Spleen (tissue), 7 donors: Measurements from ENCODE around the gene GAGE2A.
"Not testable (repeated sequence)": the region's sequence is repeated elsewhere in the genome, so short reads cannot be mapped to it uniquely, and the experiment has no call there.

Experiments used
- POLR2A ChIP-seq, 3 donors: fragments of 450-650 bp; IDR thresholded peaks; one replicate each; pipeline ENCODE4 v1.5.1; 2017; ENCODE audit warnings: antibody characterized with exemption in 3 of 3, mild to moderate bottlenecking in 1 of 3
- POLR2AphosphoS5 ChIP-seq, 3 donors: sonication (generic); formaldehyde crosslinking; IDR thresholded peaks; one replicate each; pipeline ENCODE4 v1.5.1; 2017; ENCODE audit warnings: antibody characterized with exemption in 3 of 3
- TF ChIP-seq, protein P1 (sequence below), 11 experiments: fragments of 200-600 bp in 7 of 11; fragments of 450-650 bp in 4 of 11; sonication (generic) in 4 of 11; IDR thresholded peaks in 8 of 11; conservative IDR thresholded peaks in 3 of 11; 1 replicate in 7 of 11; 2 replicates in 4 of 11; pipeline versions ENCODE4 v1.4.0 to v1.8.0; 2016 to 2021; ENCODE audit warnings: antibody characterized with exemption in 11 of 11, inconsistent platforms in 4 of 11, mild to moderate bottlenecking in 1 of 11
- donor health status: DM: no; HTN: no; CAD: no; lungs with moderate emphysema.
- donor health status: DM: no; HTN: no; CAD: no.
- donor health status: DM: no; HTN: no; CAD: no.

DNA sequence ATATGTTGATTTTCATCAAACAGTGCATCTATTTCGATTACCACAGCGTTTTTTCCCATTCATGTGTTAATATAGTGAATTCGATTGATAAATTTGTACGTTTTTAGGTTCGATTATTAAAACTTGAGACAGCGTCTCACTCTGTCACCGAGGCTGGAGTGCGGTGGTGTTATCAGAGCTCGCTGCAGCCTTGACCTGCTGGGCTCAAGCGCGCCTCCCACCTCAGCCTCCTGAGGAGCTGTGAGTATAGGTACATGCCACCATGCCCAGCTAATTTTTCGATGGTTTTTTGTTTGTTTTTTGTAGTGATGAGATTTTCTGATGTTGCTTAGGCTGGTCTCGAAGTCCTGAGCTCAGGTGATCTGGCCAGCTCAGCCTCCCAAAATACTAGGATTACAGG lies 20.1 kb upstream of the GAGE2A start:
- TF ChIP-seq, protein P1, sequence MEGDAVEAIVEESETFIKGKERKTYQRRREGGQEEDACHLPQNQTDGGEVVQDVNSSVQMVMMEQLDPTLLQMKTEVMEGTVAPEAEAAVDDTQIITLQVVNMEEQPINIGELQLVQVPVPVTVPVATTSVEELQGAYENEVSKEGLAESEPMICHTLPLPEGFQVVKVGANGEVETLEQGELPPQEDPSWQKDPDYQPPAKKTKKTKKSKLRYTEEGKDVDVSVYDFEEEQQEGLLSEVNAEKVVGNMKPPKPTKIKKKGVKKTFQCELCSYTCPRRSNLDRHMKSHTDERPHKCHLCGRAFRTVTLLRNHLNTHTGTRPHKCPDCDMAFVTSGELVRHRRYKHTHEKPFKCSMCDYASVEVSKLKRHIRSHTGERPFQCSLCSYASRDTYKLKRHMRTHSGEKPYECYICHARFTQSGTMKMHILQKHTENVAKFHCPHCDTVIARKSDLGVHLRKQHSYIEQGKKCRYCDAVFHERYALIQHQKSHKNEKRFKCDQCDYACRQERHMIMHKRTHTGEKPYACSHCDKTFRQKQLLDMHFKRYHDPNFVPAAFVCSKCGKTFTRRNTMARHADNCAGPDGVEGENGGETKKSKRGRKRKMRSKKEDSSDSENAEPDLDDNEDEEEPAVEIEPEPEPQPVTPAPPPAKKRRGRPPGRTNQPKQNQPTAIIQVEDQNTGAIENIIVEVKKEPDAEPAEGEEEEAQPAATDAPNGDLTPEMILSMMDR (IDR thresholded peaks at IDR 0.05 in 8 of 11, conservative IDR thresholded peaks at IDR 0.05 in 3 of 11): not testable (repeated sequence)
- not testable (repeated sequence) for TF ChIP-seq POLR2AphosphoS5, POLR2A (IDR thresholded peaks at IDR 0.05)
